Frontal cortex (tissue), 4 donors: ENCODE results near the gene ERBB3. TPM values are rescaled to one million over a fixed set of nuclear protein-coding genes. Genes with fewer than 3 reads are reported as not detected.

Experiments used
- DNase-seq, 2 donors: peaks; one replicate each; pipeline ENCODE4 v3.0.0; 2012; ENCODE audit warnings: low spot score in 2 of 2
- FAIRE-seq: peaks from 2 replicates; lab custom pipeline; 2012; peaks lifted over from hg19 to GRCh38; lab: Jason Lieb, UNC
- total RNA-seq: library from RNA; depleted of rRNA; stranded (reverse); fragments of >200 nt; gene quantifications from one replicate; pipeline ENCODE4 v1.2.3, GENCODE V29; 2014
- donor health status: control.
- donor health status: control.
- donor health status: control.

The ERBB3 gene
- total RNA-seq, 1 donor from 2014 or later = 2.0 TPM

DNA sequence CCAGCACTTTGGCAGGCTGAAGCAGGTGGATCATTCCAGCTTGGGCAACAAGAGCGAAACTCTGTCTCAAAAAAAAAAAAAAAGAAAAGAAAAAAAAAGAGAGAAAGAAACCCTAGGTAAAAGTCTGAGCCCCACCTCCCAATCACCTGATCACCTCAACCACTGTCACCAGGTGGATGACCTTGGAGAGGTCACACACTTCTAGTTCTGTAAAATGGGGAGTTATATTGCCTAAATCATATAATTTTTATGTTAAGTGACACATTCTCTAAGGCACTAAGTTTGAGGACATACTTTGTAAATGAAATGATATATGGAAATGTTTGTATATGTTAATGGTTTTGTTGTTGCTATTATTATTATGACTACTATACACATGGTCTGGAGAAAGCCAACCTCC lies 1.5 kb upstream of the ERBB3 start:
- FAIRE-seq = no peak
- DNase-seq = no peak

DNA sequence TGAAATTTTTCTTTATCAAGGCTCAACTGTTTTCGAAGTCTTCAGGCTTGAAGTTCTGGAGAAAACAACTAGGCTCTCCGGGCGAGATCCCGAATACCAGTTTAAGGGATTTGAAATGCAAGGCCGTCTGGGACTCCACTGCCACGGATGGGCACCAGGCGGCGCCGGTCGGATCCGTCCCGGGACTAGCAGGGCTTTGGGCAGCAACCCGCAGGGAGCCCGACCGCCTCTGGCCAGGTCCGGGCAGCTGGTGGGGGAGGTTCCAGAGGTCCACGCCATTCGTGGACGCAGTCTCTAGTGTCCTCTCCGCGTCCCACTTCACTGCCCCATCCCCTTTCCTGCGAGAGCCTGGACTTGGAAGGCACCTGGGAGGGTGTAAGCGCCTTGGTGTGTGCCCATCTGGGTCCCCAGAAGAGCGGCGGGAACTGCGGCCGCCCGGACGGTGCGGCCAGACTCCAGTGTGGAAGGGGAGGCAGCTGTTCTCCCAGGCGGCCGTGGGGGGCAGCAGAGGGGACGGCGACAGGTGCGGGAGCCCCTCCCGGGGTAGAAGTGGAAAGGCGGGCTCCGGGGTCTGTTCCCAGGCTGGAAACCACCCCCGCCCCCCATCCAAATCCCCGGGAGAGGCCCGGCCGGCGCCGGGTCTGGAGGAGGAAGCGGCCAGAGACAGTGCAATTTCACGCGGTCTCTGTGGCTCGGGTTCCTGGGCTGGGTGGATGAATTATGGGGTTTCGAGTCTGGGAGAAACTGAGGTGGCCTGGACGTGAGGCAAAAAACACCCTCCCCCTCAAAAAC lies 838 bp upstream of the ERBB3 start:
- FAIRE-seq = no peak
- peak; percentile 74 to 77 for DNase-seq

DNA sequence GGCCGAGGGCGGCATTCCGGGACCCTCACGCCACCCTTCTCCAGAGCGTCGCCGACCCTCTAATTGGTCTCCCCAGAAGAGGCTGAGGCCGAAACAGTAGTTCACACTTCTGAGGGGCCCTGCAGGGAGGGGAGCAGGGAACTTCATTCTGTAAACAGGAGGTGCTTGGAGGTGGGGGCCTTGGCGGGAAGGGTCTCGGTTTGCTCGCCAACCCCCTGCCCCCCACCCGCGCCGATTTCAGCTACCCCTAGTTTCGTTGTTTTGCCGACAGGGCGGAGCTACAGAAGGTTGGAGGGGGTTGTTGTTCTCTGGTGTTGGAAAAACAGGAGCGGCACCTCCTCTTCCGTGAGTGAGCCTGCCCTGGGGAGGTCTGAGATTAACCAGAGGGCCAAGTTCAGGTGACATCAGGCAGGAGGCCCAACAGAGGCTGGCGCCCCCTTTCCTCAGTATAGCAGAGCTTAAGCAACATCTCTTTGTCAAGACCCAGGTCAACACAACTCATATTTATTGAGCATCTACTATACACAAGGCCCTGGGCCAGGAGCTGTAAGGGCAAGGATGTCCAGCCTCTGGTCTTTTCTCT lies 682 bp downstream of the ERBB3 start:
- DNase-seq = no peak
- no peak for FAIRE-seq

DNA sequence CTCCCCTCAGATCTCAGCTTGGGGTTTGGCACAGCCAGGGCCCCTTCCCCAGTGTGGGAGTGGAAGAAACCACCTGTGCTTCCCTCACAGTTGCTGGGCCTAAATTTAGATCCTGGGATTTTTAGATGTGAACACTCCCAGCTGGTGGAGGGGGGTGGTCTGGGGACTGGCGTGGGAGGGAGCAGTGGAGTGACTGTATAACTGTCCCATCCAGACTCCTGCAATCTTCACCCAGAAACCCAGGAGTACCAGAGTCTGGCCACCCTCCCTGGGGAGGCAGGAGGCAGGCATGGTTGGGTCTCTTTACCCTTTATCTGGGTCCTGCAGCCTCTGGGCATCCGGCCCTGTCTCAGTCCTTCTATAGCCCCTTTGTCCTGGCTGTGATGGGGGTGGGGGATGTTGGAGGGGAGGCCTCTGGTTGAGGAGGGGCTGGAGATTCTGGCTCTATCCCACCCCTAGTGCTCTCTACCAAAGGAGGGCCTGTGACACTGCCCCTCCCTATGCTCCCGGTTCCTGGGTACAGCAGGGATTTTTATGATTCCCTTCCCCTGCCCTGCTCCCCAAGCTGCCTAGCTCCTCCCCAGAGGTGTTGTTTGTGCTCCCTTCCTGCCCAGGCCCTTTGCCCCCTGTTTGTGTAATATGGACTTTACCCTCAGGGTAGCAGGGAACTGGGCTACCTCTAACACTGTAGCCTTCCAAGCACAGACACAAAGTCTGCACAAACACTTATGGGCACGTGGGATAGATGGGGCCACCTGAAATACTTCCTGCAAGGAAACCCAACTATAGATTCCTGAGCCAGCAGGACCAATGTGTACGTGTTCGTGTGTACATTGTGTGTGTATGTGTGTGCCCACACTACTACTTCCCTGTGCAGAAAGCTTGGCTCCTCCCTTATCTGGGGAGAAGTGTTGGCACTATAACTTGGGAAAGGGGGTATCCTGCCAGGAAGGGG lies 1.7 kb downstream of the ERBB3 start:
- DNase-seq (peak; percentile 29 to 71), FAIRE-seq (no peak)

DNA sequence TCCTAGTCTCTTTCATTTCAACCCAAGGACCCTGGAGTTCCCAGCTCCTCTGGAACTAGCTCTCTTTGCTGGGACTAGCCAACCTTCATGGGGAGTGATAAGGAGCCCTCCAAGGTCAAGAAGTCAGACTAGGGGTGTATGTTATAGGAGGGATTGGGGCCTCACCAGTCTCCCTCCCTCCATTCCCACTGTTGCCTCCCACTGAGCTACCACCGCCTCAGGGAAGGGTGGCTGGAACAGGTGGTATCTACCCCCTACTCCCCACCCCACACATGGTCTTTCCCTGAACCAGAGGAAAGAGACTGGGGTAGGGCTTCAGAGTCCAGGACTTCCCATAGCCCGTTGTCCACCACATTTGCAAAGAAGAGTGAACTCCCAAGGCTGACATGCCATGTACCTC lies 2.4 kb downstream of the ERBB3 start:
- DNase-seq (no peak), FAIRE-seq (no peak)

DNA sequence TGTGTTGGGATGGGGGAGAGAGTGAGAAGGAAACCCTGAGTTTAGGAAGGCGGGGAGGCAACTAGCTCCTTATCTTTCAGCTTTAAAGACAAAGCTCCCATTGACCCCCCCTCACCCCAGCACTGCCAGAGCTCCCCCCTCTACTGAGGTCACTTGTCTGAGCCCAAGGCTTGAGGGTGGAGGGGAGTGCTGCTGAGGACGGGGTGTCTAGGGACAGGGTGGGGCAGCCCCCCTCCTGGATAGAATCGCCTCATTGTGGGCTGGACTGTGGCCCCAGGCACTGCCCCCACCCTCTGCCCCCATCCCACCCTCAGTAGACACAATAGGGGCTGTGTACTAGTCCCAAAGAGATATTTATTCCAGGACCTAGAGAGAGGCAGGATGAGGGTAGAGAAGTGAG lies 3.0 kb downstream of the ERBB3 start:
- FAIRE-seq (no peak), DNase-seq (peak; percentile 52 to 78)

DNA sequence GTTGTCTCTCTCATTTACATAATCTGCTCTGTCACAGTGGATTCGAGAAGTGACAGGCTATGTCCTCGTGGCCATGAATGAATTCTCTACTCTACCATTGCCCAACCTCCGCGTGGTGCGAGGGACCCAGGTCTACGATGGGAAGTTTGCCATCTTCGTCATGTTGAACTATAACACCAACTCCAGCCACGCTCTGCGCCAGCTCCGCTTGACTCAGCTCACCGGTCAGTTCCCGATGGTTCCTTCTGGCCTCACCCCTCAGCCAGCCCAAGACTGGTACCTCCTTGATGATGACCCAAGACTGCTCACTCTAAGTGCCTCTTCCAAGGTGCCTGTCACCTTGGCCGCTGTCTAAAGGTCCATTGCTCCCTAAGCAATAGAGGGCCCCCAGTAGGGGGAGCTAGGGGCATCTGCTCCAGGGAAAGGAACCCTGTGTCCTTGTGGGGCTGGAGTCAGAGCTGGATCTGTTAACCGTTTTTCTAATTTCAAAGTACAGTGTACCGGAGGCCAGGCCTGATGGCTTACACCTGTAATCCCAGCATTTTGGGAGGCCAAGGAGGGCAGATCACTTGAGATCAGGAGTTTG lies 5.1 kb downstream of the ERBB3 start:
- DNase-seq = no peak
- no peak for FAIRE-seq

DNA sequence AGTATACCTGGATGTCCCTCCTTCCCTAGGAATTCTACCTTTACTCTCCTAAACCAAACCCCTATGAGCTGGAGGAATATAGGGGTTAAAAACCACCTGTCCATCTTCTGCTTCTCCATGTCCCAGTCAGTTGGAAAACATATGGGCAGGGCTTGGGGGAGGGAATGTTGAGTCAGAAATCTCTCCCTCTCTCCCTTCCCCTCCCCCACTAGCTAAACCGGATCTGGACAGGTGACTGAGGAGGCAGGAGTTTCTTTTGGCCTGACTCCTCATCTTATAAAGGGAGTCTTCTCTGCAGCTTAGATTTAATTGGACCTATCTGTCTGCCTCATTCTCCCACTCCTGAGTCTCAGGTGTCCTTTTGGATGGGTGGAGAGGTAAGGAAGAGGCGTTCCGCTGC lies 6.1 kb downstream of the ERBB3 start:
- FAIRE-seq = no peak

DNA sequence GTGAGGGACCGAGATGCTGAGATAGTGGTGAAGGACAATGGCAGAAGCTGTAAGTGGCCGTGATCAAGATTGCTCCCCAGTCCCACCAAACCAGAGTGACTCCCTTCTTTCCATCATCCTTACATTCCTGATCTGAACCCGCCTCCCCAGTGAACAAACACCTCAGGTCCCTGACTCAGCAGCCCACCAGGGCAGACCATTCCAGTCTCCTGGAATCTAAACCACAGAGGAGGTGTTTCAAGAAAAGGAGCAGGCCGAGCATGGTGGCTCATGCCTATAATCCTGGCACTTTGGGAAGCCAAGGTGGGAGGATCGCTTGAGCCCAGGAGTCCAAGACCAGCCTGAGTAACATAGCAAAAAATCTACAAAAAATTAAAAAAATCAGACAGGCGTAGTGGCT lies 6.6 kb downstream of the ERBB3 start:
- no peak for FAIRE-seq
- DNase-seq = no peak

More for the DNA sequence above, 6.1 kb downstream of the ERBB3 start:
- DNase-seq = no peak

DNA sequence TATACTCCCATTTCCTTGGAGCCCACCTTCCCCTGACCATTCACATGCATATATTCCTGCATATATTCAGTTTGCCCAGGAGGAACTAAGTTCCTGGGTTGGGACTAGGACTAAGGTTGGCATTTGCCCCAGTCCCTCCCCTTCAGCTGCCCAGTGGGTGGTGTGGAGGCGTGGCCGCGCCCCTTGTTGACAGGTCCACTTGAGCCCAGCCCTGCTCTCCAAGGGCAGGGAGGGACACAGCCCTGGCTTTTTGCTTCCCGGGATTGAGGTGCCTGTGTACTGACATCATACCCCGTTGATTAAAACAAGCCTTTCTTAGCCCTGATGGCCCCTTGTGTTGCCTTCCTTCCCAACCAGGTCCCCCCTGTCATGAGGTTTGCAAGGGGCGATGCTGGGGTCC lies 7.3 kb downstream of the ERBB3 start:
- no peak for FAIRE-seq
- DNase-seq = no peak

DNA sequence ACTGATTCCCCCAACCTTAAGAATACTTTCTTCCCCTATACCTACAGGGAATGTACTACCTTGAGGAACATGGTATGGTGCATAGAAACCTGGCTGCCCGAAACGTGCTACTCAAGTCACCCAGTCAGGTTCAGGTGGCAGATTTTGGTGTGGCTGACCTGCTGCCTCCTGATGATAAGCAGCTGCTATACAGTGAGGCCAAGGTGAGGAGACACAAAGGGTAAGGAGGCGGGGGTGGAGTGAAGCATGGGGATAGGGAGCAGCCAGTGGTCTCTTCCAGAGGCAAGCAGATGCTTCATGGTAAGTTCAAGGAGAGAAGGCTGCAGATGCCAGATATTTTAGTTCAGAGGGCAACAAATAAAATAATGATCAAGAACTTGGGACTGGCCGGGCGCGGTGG lies 17.8 kb downstream of the ERBB3 start:
- no peak for DNase-seq
- no peak for FAIRE-seq

DNA sequence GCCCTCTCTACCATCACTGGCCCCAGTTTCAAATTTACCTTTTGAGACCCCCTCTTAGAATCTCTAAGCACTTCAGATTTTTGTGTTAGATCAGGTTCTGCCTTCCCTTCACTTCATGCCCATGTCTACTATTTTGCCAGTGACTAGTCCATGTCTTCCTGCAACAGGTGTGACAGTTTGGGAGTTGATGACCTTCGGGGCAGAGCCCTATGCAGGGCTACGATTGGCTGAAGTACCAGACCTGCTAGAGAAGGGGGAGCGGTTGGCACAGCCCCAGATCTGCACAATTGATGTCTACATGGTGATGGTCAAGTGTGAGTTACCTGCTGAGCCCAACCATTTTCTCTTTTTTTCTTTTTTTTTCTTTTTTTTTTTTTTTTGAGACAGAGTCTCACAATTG lies 18.6 kb downstream of the ERBB3 start:
- FAIRE-seq (no peak), DNase-seq (no peak)

DNA sequence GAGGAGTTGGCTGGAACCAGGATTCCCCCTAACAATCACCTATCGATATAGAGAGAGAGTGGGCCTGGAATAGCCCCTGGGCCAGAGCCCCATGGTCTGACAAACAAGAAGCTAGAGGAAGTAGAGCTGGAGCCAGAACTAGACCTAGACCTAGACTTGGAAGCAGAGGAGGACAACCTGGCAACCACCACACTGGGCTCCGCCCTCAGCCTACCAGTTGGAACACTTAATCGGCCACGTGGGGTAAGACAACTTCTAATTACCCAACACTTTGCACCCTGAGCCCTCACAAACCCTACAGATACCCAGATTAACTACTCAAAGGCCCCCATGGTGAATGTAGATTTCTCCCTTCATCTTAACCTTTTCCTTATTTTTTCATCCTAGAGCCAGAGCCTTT lies 19.8 kb downstream of the ERBB3 start:
- FAIRE-seq (no peak), DNase-seq (no peak)

DNA sequence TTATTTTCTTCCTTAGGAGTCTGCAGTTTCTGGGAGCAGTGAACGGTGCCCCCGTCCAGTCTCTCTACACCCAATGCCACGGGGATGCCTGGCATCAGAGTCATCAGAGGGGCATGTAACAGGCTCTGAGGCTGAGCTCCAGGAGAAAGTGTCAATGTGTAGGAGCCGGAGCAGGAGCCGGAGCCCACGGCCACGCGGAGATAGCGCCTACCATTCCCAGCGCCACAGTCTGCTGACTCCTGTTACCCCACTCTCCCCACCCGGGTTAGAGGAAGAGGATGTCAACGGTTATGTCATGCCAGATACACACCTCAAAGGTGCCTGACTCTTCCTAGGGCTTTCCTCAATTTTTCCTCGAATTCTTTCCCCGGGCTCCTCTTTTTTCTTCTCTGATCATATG lies 21.1 kb downstream of the ERBB3 start:
- no peak for DNase-seq
- no peak for FAIRE-seq

DNA sequence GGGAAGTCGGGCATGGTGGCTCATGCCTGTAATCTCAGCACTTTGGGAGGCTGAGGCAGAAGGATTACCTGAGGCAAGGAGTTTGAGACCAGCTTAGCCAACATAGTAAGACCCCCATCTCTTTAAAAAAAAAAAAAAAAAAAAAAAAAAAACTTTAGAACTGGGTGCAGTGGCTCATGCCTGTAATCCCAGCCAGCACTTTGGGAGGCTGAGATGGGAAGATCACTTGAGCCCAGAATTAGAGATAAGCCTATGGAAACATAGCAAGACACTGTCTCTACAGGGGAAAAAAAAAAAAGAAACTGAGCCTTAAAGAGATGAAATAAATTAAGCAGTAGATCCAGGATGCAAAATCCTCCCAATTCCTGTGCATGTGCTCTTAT lies 22.7 kb downstream of the ERBB3 start:
- no peak for FAIRE-seq

DNA sequence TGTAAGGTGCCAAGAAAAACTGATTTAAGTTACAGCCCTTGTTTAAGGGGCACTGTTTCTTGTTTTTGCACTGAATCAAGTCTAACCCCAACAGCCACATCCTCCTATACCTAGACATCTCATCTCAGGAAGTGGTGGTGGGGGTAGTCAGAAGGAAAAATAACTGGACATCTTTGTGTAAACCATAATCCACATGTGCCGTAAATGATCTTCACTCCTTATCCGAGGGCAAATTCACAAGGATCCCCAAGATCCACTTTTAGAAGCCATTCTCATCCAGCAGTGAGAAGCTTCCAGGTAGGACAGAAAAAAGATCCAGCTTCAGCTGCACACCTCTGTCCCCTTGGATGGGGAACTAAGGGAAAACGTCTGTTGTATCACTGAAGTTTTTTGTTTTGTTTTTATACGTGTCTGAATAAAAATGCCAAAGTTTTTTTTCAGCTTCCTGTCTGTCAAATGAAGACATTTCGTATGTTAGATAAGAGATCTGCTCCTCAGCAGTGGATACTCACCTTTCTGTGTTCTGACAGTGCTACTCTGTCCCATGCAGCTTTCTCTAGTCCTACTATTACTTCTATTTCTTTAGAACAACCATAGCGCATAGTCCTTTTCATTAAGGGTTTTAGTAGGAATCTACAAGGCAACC lies 23.2 kb downstream of the ERBB3 start:
- FAIRE-seq (no peak), DNase-seq (no peak)

More for the DNA sequence above, 22.7 kb downstream of the ERBB3 start:
- DNase-seq = no peak

DNA sequence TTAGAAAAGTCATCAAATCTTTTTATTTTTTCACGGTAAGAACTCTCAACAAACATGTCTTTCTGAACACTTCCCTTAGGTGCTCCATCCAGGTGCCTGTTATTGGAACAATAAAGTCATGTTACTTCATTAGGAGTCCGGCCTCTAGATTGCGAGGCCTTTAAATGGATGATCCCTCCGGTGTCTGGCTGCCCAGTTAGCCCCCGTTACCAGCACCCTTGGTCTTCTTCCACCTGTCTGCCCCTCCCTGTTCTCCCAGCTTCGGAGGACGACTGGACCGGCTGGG lies 23.8 kb downstream of the ERBB3 start:
- DNase-seq (no peak), FAIRE-seq (no peak)

DNA sequence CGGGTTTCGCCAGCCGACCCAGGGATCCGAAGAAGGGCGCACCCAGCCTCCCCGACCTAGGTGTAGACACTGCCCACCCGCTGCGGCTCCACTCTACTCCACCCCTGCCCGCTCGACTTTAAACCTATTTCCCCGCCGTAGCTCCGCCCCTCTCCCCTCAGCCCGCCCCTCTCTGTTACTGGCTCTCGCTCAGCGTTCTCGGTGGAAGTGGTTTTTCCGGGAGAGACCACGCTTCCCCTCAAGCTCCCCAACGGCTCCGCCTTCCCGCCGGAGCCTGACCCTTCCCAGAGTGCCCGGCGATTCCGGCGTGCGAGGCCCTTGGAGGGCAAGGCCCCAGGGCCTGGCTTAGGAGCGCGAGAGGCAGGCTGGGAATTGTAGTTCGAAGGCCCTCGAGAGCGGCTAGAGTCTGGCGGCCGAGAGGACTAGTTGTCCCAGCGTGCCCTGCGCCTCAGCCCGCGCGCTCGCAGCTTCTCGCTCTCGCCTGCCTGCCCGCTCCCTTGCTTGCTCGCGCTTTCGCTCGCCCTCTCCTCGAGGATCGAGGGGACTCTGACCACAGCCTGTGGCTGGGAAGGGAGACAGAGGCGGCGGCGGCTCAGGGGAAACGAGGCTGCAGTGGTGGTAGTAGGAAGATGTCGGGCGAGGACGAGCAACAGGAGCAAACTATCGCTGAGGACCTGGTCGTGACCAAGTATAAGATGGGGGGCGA lies 24.3 kb downstream of the ERBB3 start, which contains the start of gene PA2G4:
PA2G4 (plus strand) TSS at position 451 of the 706 bp plus-strand sequence; CDS start at position 630, 179 bp downstream.
- DNase-seq (peak; percentile 85 to 96), FAIRE-seq (no peak)
